T-helper 1 cell (primary cell): Measurements from ENCODE around the gene CDK15.
"Not testable (repeated sequence)": the region's sequence is repeated elsewhere in the genome, so short reads cannot be mapped to it uniquely, and the experiment has no call there.

Experiments used
- DNase-seq, 5 donors: peaks; one replicate each; pipeline ENCODE4 v3.0.0-alpha.2; 2012 to 2020

The CDK15 gene

DNA sequence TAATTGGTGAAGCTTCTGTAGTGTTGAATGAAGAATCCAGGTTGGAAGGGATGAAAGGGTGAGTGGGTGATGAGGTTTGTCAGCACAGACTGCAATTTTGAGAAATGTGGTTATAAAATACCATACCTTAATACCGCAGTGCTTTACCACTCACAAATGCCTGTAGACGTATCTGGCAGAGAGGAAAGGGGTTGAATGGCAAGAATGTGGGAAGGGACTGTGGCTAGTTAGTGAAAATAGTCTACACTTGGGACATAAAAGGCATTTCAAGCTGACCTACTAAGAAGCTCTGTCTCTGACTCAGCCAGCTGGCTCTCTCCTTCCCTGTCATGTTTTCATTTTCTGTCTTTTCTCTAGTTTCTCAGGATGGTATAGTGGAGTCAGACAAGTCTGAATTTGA, 25.1 kb downstream of the CDK15 start:
- DNase-seq: no peak

DNA sequence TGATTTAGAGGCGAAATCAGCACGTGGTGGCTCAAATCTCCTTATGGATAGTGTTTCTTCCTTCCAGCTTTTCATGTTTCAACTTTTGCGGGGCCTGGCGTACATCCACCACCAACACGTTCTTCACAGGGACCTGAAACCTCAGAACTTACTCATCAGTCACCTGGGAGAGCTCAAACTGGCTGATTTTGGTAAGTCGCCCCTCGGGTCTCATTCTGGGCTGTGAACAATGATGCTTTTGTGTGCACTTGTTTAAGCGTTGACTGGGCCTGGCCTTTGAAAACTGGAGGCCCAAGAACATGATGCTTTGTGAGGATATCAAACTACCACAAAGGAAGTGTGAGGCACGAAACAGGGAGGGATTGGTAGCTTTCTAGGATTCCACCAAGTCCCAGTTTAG, 27.4 kb downstream of the CDK15 start:
- no peak for DNase-seq

DNA sequence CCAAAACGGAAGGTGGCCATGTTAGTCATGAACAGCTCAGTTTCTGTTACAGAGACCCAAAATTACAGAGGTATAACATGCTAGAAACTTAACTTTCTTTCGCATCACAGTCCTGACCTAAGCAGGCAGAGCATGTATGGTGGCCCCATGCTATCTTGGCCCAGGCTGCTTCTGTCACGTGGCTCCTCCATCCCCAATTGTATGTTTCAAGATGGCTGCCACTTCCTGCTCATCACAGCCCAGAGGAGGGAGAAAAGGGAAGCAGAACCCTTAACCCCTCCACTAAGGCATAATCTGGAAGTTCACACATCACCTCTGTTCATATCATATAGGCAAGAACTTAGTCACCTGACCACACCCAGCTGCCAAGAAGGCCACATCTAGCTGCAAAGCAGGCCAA, 28.7 kb downstream of the CDK15 start:
- DNase-seq: no peak

- DNase-seq: no peak
Measured at GRCh38 chr2:201837391-201837790, 31.1 kb downstream of the CDK15 start.

GRCh38 chr2:201837824-201838431, 31.6 kb downstream of the CDK15 start:
- no peak for DNase-seq

DNA sequence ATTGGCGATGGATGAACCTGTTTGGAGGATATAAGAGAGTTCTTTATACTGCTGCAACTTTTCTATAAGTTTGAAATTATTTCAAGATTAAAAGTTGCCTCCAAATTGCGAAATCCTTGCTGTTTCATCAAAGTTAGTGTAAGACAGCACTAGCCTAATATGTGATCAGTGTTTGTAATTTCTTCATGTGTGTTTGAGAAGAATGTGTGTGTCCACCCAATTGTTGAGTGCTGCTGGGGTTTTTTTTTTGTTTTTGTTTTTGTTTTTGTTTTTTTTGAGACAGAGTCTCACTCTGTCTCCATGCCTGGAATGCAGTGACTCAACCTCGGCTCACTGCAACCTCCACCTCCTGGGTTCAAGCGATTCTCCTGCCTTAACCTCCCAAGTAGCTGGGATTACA, 33.4 kb downstream of the CDK15 start:
- no peak for DNase-seq

DNA sequence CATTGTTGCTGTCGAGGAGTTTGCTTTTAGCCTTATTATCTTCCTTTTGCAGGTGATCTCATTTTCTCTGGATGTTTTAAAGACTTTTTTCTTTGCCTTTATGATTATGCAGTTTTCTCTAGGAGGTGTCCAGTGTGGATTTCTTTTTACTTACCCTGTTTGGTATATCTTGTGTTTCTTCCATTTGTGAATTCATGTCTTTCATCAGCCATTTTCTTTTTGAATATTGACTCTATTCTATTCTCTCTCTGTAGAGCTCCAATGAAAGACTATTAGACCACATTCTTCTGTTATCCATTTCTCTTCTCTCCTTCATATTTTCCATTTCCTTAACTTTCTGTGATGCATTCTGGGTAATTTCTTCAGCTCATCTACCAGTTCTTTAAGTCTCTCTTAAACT, 34.4 kb downstream of the CDK15 start:
- DNase-seq: no peak

- DNase-seq: no peak
Measured at GRCh38 chr2:201842131-201842860, 36.0 kb downstream of the CDK15 start.

- DNase-seq: not testable (repeated sequence)
Measured at GRCh38 chr2:201844922-201845321, 38.6 kb downstream of the CDK15 start.

DNA sequence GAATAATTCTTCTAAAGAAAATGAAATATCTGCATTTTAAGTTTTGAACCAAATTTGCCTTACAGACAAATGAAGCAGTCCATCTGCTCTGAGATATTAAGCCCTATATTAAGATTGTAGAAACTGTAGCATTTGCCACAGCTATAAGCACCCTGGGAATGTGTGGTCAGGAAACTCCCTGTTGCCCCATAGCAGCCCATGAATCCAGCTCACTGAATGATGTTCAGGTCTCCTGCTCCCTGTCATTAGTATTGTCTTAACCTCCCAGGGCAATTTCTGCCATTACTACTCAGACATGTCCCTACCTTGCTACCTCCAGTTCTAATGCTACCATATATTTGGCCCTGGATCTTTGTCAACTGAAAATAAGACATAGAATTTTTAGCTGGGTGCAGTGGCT, 41.1 kb downstream of the CDK15 start:
- DNase-seq: no peak

GRCh38 chr2:201852462-201852861, 46.1 kb downstream of the CDK15 start:
- no peak for DNase-seq

DNA sequence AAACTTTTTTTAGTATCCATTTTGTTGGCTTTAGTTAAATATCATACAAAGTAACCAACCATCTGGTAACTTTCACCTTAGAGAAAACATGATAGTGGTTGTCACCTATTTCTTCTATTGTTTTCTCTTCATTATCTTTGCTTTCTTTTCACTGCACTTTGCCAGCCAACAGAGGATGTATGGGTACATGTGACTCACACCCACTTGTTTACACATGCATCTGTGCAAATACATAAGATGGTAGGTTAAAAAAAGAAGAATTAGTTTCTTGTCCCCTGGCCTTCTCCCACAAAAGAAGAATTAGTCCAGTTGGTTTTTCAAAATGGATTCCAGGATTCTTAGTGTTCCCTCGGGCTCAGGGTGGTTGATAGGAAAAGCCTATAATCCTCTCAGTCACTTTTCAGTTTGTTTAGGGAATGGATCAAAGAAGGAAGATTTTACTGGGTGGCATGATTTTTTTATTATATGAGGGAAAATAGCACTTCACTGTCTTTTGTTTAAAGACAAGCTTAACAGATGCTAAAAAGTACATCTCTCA, 46.6 kb downstream of the CDK15 start:
- no peak for DNase-seq

GRCh38 chr2:201854221-201854801, 48.0 kb downstream of the CDK15 start:
- DNase-seq: no peak

DNA sequence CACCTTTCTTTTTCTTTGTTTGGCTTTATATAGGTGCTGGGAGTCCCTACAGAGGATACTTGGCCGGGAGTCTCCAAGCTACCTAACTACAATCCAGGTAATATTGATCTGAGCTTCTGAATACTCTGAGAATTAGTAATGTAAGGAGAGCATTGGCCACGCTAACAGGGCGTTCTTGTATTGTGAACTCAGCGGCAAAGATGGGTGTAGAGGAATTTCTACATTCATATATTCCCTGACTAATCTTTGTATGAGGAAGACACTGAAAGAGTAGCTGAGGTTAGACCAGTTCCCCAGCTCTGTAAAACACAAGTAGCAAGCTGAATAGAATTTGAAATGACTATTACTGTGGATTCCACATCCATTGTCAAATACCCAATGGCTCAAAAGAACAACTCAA, 48.5 kb downstream of the CDK15 start:
- DNase-seq: no peak

DNA sequence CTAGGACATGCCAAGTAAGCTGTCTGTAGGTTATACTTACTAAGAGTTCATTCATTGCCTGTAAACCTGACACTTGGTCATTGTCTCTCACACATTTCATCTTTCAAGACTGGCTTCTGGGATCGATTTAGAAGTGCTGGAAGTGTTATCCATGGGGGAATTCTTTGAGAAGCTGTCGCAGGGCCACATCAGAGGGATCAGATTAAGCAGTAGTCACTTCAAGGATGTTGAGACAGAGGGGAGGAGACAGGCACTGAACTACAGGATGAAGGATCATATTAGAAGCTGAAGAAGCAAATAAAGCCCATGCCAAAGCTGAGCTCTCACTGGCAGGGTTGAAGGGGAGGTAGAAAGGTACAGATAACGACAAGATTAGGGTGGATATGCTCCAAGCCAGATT, 49.0 kb downstream of the CDK15 start:
- DNase-seq: no peak

GRCh38 chr2:201857326-201857725, 51.0 kb downstream of the CDK15 start:
- DNase-seq: no peak

DNA sequence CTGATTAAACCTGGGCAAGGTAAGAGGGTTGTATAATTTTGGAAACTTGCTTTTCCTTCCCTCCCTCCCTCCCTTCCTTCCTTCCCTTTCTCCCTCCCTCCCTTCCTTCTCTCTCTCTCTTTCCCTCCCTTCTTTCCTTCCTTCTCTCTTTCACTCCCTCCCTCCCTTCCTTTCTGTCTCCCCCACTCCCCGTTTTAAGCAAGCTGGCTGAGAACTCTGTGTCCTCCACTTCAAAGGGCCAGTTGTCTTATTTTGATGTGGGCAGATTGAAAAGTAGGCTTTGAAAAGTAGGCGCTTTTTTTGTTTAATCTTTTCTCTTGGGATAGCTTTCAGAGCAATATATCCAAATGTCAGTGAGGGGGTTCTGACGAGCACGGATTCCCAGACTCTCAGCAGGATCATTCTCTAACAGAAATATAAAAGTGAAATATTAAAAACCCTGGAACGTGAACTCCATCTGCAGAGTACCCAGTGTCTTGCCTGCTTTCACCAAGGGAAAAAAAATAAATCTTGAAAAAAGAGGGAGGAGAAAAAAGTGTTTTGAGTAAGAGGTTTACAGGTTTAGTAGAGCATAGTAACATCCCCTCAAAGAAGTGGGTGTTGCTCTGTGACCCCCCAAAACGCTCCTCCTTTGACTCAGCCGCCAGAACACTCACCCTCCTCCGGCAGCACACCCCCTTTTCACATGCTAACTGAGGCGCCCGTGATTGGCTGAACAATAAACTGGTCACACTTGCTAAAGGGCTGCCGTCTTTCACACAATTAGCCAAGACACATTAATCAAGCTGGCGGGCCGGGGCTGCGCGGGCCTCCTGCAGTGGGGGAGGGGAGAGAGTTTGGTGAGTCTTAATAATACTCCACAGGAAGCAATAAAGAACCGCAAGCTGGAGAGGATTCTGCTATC, 52.2 kb downstream of the CDK15 start:
- DNase-seq: no peak

GRCh38 chr2:201859949-201860348, 53.6 kb downstream of the CDK15 start:
- no peak for DNase-seq

- peak in 4 of 5 donors; percentile 5 to 46 (median 14) for DNase-seq
Measured at GRCh38 chr2:201860636-201861066, 54.3 kb downstream of the CDK15 start.

- DNase-seq: no peak
Measured at GRCh38 chr2:201862843-201863242, 56.5 kb downstream of the CDK15 start.

DNA sequence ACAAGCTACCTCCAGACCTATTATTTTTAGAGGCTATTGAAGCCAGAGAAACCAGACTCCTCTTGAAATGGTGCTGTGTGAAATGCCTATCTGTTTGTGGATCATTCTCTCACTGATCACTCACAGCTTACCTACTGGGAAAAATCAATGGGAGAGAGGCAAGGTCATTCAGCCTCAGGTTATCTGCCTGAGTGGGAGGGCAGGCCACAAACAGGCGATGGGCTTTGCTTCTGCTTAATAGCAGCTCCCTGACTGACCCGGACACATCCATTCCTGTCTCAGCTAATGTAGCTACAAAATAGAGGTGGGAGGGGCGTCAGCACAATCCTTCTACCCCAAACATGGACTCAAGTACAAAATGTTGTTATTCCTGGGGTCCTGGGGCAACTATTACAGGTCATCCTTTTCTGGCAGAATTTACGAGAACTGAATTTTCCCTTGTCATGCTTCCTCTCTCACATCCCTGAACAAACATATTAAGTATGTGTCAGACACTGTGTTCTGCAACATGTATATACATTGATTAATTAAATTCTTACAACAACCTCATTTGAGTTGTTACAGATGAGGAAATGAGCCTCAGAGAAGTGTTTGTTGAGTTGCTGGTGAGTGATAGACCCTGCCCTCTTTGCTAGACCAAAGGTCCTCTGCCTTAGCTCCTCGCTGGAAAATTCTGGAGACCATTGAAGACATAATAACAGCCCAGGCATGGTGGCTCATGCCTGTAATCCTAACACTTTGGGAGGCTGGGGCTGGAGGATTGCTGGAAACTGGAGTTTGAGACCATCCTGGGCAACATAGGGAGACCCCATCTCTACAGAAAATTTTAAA, 60.5 kb downstream of the CDK15 start:
- DNase-seq: no peak

- DNase-seq: no peak
Measured at GRCh38 chr2:201871471-201871870, 65.1 kb downstream of the CDK15 start.
